Measurements from ENCODE around the gene KCNV2.

Gene KCNV2

GRCh38 chr9:2758898-2759510 lies 41.7 kb downstream of the KCNV2 start:
- DNase-seq (ENCODE audit: low spot score) = no peak

DNA sequence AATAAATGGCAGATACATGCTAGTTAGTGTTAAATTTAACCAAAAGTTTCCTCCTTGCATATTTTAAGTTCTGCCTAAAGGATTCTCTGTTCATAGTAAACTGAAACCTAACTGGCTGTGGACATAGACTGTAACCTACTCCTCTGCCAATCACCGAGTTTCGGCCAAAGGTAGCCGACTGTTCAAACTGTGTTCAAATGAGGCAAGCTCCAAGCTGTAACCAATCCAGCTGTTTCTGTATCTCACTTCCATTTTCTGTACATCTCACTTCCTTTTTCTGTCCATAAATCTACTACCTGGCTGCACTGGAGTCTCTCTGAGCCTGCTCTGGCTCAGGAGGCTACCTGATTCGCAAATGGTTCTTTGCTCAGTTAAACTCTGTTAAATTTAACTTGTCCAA lies 44.1 kb downstream of the KCNV2 start:
- DNase-seq (ENCODE audit: low spot score) = no peak

- DNase-seq (ENCODE audit: low spot score) = no peak
Measured at GRCh38 chr9:2764353-2764752, 47.0 kb downstream of the KCNV2 start.

- no peak for DNase-seq (ENCODE audit: low spot score)
Measured at GRCh38 chr9:2765250-2765880, 48.1 kb downstream of the KCNV2 start.

GRCh38 chr9:2767800-2768677 lies 50.7 kb downstream of the KCNV2 start:
- no peak for DNase-seq (ENCODE audit: low spot score)

DNA sequence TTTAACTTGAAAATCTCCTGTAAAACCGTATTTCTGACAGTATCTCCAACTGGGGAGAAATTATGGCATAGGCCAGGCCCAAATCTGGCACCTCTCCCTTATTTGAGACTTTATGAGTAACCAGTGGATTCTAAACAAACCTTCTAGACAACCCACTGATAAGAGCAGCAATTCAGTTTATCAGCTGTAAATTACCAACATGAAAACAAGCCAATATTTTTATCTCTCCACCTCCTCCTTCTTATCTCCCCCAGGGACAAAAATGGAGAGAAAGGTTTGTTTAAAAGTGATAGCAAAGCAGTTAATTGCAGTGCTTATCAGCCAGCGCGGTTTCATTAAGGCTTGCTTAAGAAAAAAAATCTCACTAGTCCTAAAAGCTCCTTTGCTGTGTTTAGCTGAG lies 53.8 kb downstream of the KCNV2 start:
- no peak for DNase-seq (ENCODE audit: low spot score)

DNA sequence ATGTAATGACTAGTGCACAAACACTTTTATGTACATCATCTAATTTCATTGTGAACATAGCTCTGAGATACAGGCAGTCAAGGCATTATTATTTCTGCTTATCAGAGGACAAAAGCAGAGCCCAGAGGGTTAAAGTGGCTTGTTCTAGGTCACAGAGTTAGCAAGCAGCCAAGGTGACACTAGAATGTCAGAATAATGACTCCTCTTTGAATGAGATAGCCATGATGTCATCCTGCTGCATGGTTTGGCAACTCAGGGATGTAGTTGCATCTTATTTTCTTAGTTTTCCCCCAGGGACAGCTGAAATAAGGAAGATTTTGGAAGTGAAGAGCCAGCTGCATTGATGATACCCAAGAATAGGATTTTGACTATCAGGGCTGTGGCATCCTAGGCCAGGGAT lies 54.4 kb downstream of the KCNV2 start:
- DNase-seq (ENCODE audit: low spot score) = no peak

- DNase-seq (ENCODE audit: low spot score) = no peak
Measured at GRCh38 chr9:2777454-2777853, 60.1 kb downstream of the KCNV2 start.

- DNase-seq (ENCODE audit: low spot score) = no peak
Measured at GRCh38 chr9:2778816-2779215, 61.5 kb downstream of the KCNV2 start.
